K562 (cell line): Measurements from ENCODE around the gene PXMP2. TPM values are rescaled to one million over a fixed set of nuclear protein-coding genes. Genes with fewer than 3 reads are reported as not detected.

Source experiments
- ATAC-seq: fragments of 200-7000 bp; cut with Tn5 transposase; 3 replicates; pipeline ENCODE4 v1.9.1; 2020; ENCODE audit warnings: moderate library complexity
- BruUV-seq: library from RNA; stranded (reverse); fragments of 400-500 nt; replicated peaks from 2 replicates; lab custom pipeline; 2021; lab: Mats Ljungman, UMichigan
- CTCF ChIA-PET: fragments of 300-600 bp; formaldehyde crosslinking; extraction: SDS; loops from one replicate; lab custom pipeline; 2021; ENCODE audit warnings: low intra/inter-chr PET ratio; lab: Yijun Ruan, JAX
- POLR2A ChIA-PET: fragments of 300-600, 350-650 bp; sonication (Branson Sonifier 250); formaldehyde crosslinking; extraction: SDS; loops from one replicate; lab custom pipeline; 2021; ENCODE audit warnings: antibody characterized with exemption, inconsistent platforms; lab: Yijun Ruan, JAX
- DNase-seq, 4 experiments: peaks; one replicate each; pipeline versions ENCODE4 v3.0.0 to v3.0.0-alpha.2; 2011 to 2018; ENCODE audit warnings: low spot score in 3 of 4, mixed read lengths in 3 of 4; ENCODE audit errors: extremely low read depth in 1 of 4
- FAIRE-seq: peaks from 2 replicates; lab custom pipeline; 2011; peaks lifted over from hg19 to GRCh38; lab: Jason Lieb, UNC
- H2AFZ ChIP-seq: 2 replicates; pipeline ENCODE4 v1.6.0; 2011; ENCODE audit warnings: low read depth, low read length, control low read depth, inconsistent platforms
- H3K27ac ChIP-seq: fragments of 200-600 bp; 3 replicates; pipeline ENCODE4 v1.8.0; 2011; ENCODE audit warnings: low read depth, mild to moderate bottlenecking, control low read depth, inconsistent platforms, low read length, moderate library complexity, mixed read lengths; ENCODE audit errors: extremely low read depth
- H3K27me3 ChIP-seq, 2 experiments: fragments of 300-600 bp in 1 of 2; 2 replicates in 1 of 2; 3 replicates in 1 of 2; pipeline versions ENCODE4 v1.6.0 to v1.8.0; 2011; ENCODE audit warnings: inconsistent platforms in 2 of 2, low read length in 2 of 2, mild to moderate bottlenecking in 1 of 2, mixed read lengths in 1 of 2, moderate library complexity in 1 of 2; ENCODE audit not compliant: control insufficient read depth in 2 of 2, insufficient read depth in 2 of 2
- H3K36me3 ChIP-seq: fragments of 300-600 bp; 3 replicates; pipeline ENCODE4 v1.8.0; 2011; ENCODE audit warnings: mild to moderate bottlenecking, low read length, inconsistent platforms; ENCODE audit not compliant: control insufficient read depth, insufficient read depth
- H3K4me1 ChIP-seq, 2 experiments: fragments of 200-600 bp in 1 of 2; replicated peaks in 1 of 2; 2 replicates in 1 of 2; 3 replicates in 1 of 2; pipeline versions ENCODE4 v1.5.1 to v1.8.0; 2011; ENCODE audit warnings: inconsistent platforms in 2 of 2, low read length in 2 of 2, mild to moderate bottlenecking in 1 of 2, mixed read lengths in 1 of 2, moderate library complexity in 1 of 2; ENCODE audit not compliant: control insufficient read depth in 2 of 2, insufficient read depth in 2 of 2
- H3K4me2 ChIP-seq: 2 replicates; pipeline ENCODE4 v1.6.1; 2011; ENCODE audit warnings: low read length, control low read depth, inconsistent platforms, mixed read lengths; ENCODE audit not compliant: insufficient read depth
- H3K4me3 ChIP-seq: fragments of 200-600 bp; sonication (generic), shearing (Covaris generic); 2 replicates; pipeline ENCODE4 v1.5.1; 2016; ENCODE audit warnings: control low read depth, inconsistent platforms
- H3K79me2 ChIP-seq: fragments of 200-600 bp; 3 replicates; pipeline ENCODE4 v1.8.0; 2011; ENCODE audit warnings: low read length, inconsistent platforms; ENCODE audit not compliant: control insufficient read depth, insufficient read depth
- H3K9ac ChIP-seq, 2 experiments: 2 replicates each; pipeline versions ENCODE4 v1.6.0 to v1.6.1; 2011; ENCODE audit warnings: low read depth in 2 of 2, low read length in 2 of 2, control low read depth in 1 of 2, inconsistent platforms in 1 of 2, mild to moderate bottlenecking in 1 of 2, mixed read lengths in 1 of 2; ENCODE audit not compliant: insufficient read depth in 1 of 2
- H3K9me1 ChIP-seq: one replicate; pipeline ENCODE4 v1.6.0; 2011; ENCODE audit warnings: inconsistent platforms, mild to moderate bottlenecking, low read length, moderate library complexity; ENCODE audit not compliant: control insufficient read depth, insufficient read depth
- H3K9me3 ChIP-seq: replicated peaks from 2 replicates; pipeline ENCODE4 v1.5.1; 2011; ENCODE audit warnings: low read depth, low read length, inconsistent platforms; ENCODE audit not compliant: control insufficient read depth, insufficient read depth
- H4K20me1 ChIP-seq: replicated peaks from 2 replicates; pipeline ENCODE4 v1.6.1; 2011; ENCODE audit warnings: low read length, inconsistent platforms, mixed read lengths; ENCODE audit not compliant: control insufficient read depth, insufficient read depth
- DLX4 ChIP-seq: fragments of 250-450 bp; sonication (Bioruptor Pico); IDR thresholded peaks from 2 replicates; pipeline ENCODE4 v1.6.1; 2021; ENCODE audit warnings: mild to moderate bottlenecking
- HIVEP1 ChIP-seq: fragments of 250-450 bp; sonication (Bioruptor Pico); IDR thresholded peaks from 2 replicates; pipeline ENCODE4 v1.4.0; 2020; ENCODE audit warnings: mild to moderate bottlenecking
- NCOA2 ChIP-seq, 2 experiments: fragments of 450-650 bp; IDR thresholded peaks; 2 replicates each; pipeline ENCODE4 v1.6.1; 2018; ENCODE audit warnings: mild to moderate bottlenecking in 2 of 2, moderate library complexity in 1 of 2; ENCODE audit not compliant: partially characterized antibody in 2 of 2
- POLR2G ChIP-seq: fragments of 200-400 bp; formaldehyde crosslinking; IDR thresholded peaks from 2 replicates; pipeline ENCODE4 v1.6.1; 2017; ENCODE audit warnings: low read depth, mild to moderate bottlenecking, antibody characterized with exemption, low read length, moderate library complexity
- TFAP4 ChIP-seq: sonication (generic); formaldehyde crosslinking; IDR thresholded peaks from 2 replicates; pipeline ENCODE4 v1.8.0; 2022; ENCODE audit warnings: missing genetic modification reagents, mild to moderate bottlenecking, moderate library complexity, borderline replicate concordance
- WGBS: fragments of 100-300 bp; shearing (Covaris generic); methylation state at CpG from one replicate; pipeline ENCODE4 v1.1.6; 2016; ENCODE audit warnings: low coverage, mixed read lengths; ENCODE audit not compliant: insufficient coverage; ENCODE audit errors: missing lambda C conversion rate; 5-methylcytosine and 5-hydroxymethylcytosine counted together
- in situ Hi-C: fragments of 300-500 bp; cut with MboI; formaldehyde crosslinking; loops from 4 replicates; pipeline ENCODE4 v1.15.0; 2018; ENCODE audit warnings: inconsistent platforms, mixed read lengths
- intact Hi-C: fragments of 100-400 bp; cut with micrococcal nuclease; formaldehyde crosslinking; loops from 2 replicates; pipeline ENCODE4 v1.14.2; 2022
- polyA plus RNA-seq, 8 experiments: library from polyadenylated mRNA; depleted of rRNA in 4 of 8; stranded (reverse) in 5 of 8; unstranded in 3 of 8; fragments of >200 nt; fragmentation: Nextera tagmentation in 2 of 8; fragmentation: Illumina TruSeq in 1 of 8; extraction: Ambion mirVana in 2 of 8; extraction: Trizol in 1 of 8; gene quantifications; 2 replicates each; pipeline versions ENCODE4 v1.2.1 to v1.2.3, GENCODE V29; 2011 to 2014; ENCODE audit warnings: inconsistent platforms in 1 of 8, missing spikeins in 1 of 8
- total RNA-seq, 7 experiments: library from RNA; depleted of rRNA in 6 of 7; stranded (reverse); fragments of >200 nt in 6 of 7; fragmentation: Illumina TruSeq in 2 of 7; extraction: Trizol in 2 of 7; gene quantifications; 2 replicates each; pipeline versions ENCODE4 v1.2.1 to v1.2.3, GENCODE V29; 2011 to 2021; ENCODE audit warnings: low replicate concordance in 1 of 7

PXMP2 gene
- total and polyA plus RNA-seq, 9 of the 15 experiments (the other 6 are each of a cell fraction or from before 2014, with no cell fraction given) = 3.0 to 66.1 (median 44.7) TPM

DNA sequence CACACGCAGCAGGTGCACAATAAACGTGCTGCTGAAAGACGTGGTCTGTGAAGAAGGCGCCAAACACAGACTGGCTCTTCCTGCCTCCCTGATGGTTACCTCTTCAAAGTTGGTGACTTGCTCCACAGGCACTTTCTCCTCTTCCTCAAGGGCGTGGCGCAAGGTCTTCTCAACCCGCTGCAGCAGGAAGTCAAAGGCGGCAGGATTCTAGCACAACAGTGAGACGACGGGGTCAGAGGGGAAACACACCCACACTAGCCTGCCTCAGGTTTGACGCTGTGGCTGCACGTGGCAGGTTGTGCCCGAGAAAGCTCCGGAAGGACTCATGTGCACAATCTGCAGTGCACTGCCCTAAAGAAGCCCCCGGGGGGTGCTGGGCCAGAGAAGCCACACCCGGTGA lies 15.3 kb upstream of the PXMP2 start:
- H3K27ac ChIP-seq = no peak overlapping the region
- H3K4me2 ChIP-seq = no peak overlapping the region
- H3K9me1 ChIP-seq = no peaks in the 10 kb centered on the region
- CTCF ChIA-PET = no interaction called here
- H3K36me3 ChIP-seq = peaks cover 90% of the 10 kb centered on the region
- H3K4me3 ChIP-seq = no peak overlapping the region
- peak; percentile 20; the same call in 2 of the 3 replicates for ATAC-seq
- TF ChIP-seq POLR2G (peak; percentile 36; the same call in 1 of the 2 replicates), HIVEP1 (CRISPR knock-in tag) (no peak), DLX4 (CRISPR knock-in tag) (no peak), NCOA2 (IDR thresholded peaks at IDR 0.05; ENCODE audit: partially characterized antibody in 2 of 2) (no peak), TFAP4 (CRISPR knock-in tag) (no peak)
- H3K79me2 ChIP-seq = no peaks in the 10 kb centered on the region
- WGBS = 94% methylated on average over 16 of the region's 16 CpGs
- no peaks in the 10 kb centered on the region; the same call in 1 of the 2 replicates for H4K20me1 ChIP-seq
- in situ Hi-C loops (no loop called here), intact Hi-C loops (no loop called here)
- no TSS peak for BruUV-seq
- no peak overlapping the region for H2AFZ ChIP-seq
- no peak for DNase-seq
- FAIRE-seq = no peak
- H3K9me3 ChIP-seq = no peaks in the 10 kb centered on the region
- H3K4me1 ChIP-seq = no peaks in the 10 kb centered on the region
- no peaks in the 10 kb centered on the region for H3K27me3 ChIP-seq
- H3K9ac ChIP-seq = peak overlapping the region in 1 of 2 experiments; percentile 28; a peak in 2 of 4 replicates
- POLR2A ChIA-PET = no interaction called here
